H9 (cell line): ENCODE results near the gene OR10Z1. TPM values are rescaled to one million over a fixed set of nuclear protein-coding genes. Genes with fewer than 3 reads are reported as not detected.

ENCODE experiments used
- DNase-seq: peaks from one replicate; pipeline ENCODE4 v3.0.0-alpha.2; 2017
- H2AFZ ChIP-seq: one replicate; pipeline ENCODE4 v1.6.1; 2013; ENCODE audit warnings: mild to moderate bottlenecking, low read length, control low read depth, moderate library complexity
- H2AK5ac ChIP-seq: 2 replicates; pipeline ENCODE4 v1.6.1; 2013; ENCODE audit warnings: low read length, control low read depth, mixed read lengths; ENCODE audit not compliant: insufficient read length
- H2BK120ac ChIP-seq: one replicate; pipeline ENCODE4 v1.6.1; 2013; ENCODE audit warnings: low read depth, mild to moderate bottlenecking, low read length, control low read depth, inconsistent platforms; ENCODE audit not compliant: poor library complexity, severe bottlenecking
- H2BK12ac ChIP-seq: 2 replicates; pipeline ENCODE4 v1.6.1; 2013; ENCODE audit warnings: low read length, control low read depth, mixed read lengths, low read depth; ENCODE audit not compliant: insufficient read length
- H2BK15ac ChIP-seq: 2 replicates; pipeline ENCODE4 v1.6.1; 2013; ENCODE audit warnings: low read depth, low read length, control low read depth
- H2BK20ac ChIP-seq: one replicate; pipeline ENCODE4 v1.6.1; 2013; ENCODE audit warnings: low read depth, mild to moderate bottlenecking, low read length, control low read depth, inconsistent platforms; ENCODE audit not compliant: poor library complexity, severe bottlenecking
- H2BK5ac ChIP-seq: 2 replicates; pipeline ENCODE4 v1.6.1; 2013; ENCODE audit warnings: low read length, control low read depth, mixed read lengths; ENCODE audit not compliant: insufficient read length
- H3K14ac ChIP-seq: 2 replicates; pipeline ENCODE4 v1.6.1; 2013; ENCODE audit warnings: low read length, control low read depth; ENCODE audit not compliant: insufficient read depth
- H3K18ac ChIP-seq: 2 replicates; pipeline ENCODE4 v1.6.1; 2013; ENCODE audit warnings: low read depth, mild to moderate bottlenecking, mixed read lengths, low read length, control low read depth; ENCODE audit not compliant: insufficient read length
- H3K23ac ChIP-seq: 2 replicates; pipeline ENCODE4 v1.6.1; 2013; ENCODE audit warnings: low read length, control low read depth, mixed read lengths, low read depth; ENCODE audit not compliant: insufficient read length
- H3K23me2 ChIP-seq: 2 replicates; pipeline ENCODE4 v1.6.1; 2013; ENCODE audit warnings: low read depth, mild to moderate bottlenecking, mixed read lengths, low read length, control low read depth; ENCODE audit not compliant: insufficient read length, poor library complexity, severe bottlenecking
- H3K27ac ChIP-seq: 2 replicates; pipeline ENCODE4 v1.5.1; 2013; ENCODE audit warnings: low read length, control low read depth, mixed read lengths, low read depth; ENCODE audit not compliant: insufficient read length
- H3K27me3 ChIP-seq: 2 replicates; pipeline ENCODE4 v1.6.1; 2013; ENCODE audit warnings: low read length, control low read depth, inconsistent platforms; ENCODE audit not compliant: insufficient read depth
- H3K4ac ChIP-seq: 2 replicates; pipeline ENCODE4 v1.6.1; 2013; ENCODE audit warnings: low read depth, mild to moderate bottlenecking, control low read depth, inconsistent platforms, low read length, moderate library complexity
- H3K4me1 ChIP-seq: 2 replicates; pipeline ENCODE4 v1.6.1; 2013; ENCODE audit warnings: low read length, control low read depth, inconsistent platforms; ENCODE audit not compliant: insufficient read depth
- H3K4me2 ChIP-seq: 2 replicates; pipeline ENCODE4 v1.6.1; 2013; ENCODE audit warnings: low read length, control low read depth, mixed read lengths; ENCODE audit not compliant: insufficient read length, insufficient read depth
- H3K56ac ChIP-seq: 2 replicates; pipeline ENCODE4 v1.6.1; 2013; ENCODE audit warnings: low read depth, mild to moderate bottlenecking, mixed read lengths, low read length, control low read depth; ENCODE audit not compliant: insufficient read length
- H3K79me1 ChIP-seq: 2 replicates; pipeline ENCODE4 v1.6.1; 2013; ENCODE audit warnings: low read depth, mild to moderate bottlenecking, moderate library complexity, low read length, control low read depth, inconsistent platforms; ENCODE audit not compliant: insufficient read depth, poor library complexity, severe bottlenecking
- H3K79me2 ChIP-seq: 2 replicates; pipeline ENCODE4 v1.6.1; 2013; ENCODE audit warnings: low read length, control low read depth, inconsistent platforms; ENCODE audit not compliant: insufficient read depth
- H3K9ac ChIP-seq: 2 replicates; pipeline ENCODE4 v1.6.1; 2013; ENCODE audit warnings: low read length, control low read depth, mixed read lengths; ENCODE audit not compliant: insufficient read length; ENCODE audit errors: extremely low read depth
- H3K9me3 ChIP-seq: one replicate; pipeline ENCODE4 v1.6.1; 2013; ENCODE audit warnings: low read depth, low read length, inconsistent platforms; ENCODE audit not compliant: control insufficient read depth
- H3T11ph ChIP-seq: one replicate; pipeline ENCODE4 v1.6.1; 2013; ENCODE audit warnings: mild to moderate bottlenecking, low read length, control low read depth, inconsistent platforms
- H4K20me1 ChIP-seq: one replicate; pipeline ENCODE4 v1.6.1; 2013; ENCODE audit not compliant: control insufficient read depth, insufficient read length, insufficient read depth
- H4K5ac ChIP-seq: 2 replicates; pipeline ENCODE4 v1.6.1; 2013; ENCODE audit warnings: low read depth, mild to moderate bottlenecking, mixed read lengths, low read length, control low read depth; ENCODE audit not compliant: insufficient read length
- H4K8ac ChIP-seq: replicated peaks from 2 replicates; pipeline ENCODE4 v1.6.1; 2013; ENCODE audit warnings: low read length, control low read depth, mixed read lengths, low read depth; ENCODE audit not compliant: insufficient read length
- H4K91ac ChIP-seq: 2 replicates; pipeline ENCODE4 v1.6.1; 2013; ENCODE audit warnings: low read depth, mild to moderate bottlenecking, moderate library complexity, mixed read lengths, low read length, control low read depth; ENCODE audit not compliant: insufficient read length
- H3K27ac Mint-ChIP-seq, 3 experiments: 2 replicates in 2 of 3; 3 replicates in 1 of 3; pipeline ENCODE4 v1.8.0; 2020 to 2021; ENCODE audit warnings: mixed read lengths in 3 of 3, mild to moderate bottlenecking in 1 of 3, moderate library complexity in 1 of 3
- H3K27me3 Mint-ChIP-seq: 2 replicates; pipeline ENCODE4 v1.8.0; 2021; ENCODE audit warnings: low read depth, mild to moderate bottlenecking, moderate library complexity, mixed read lengths
- H3K36me3 Mint-ChIP-seq, 3 experiments: 2 replicates in 2 of 3; 3 replicates in 1 of 3; pipeline ENCODE4 v1.8.0; 2020 to 2021; ENCODE audit warnings: low read depth in 3 of 3, mixed read lengths in 3 of 3; ENCODE audit not compliant: insufficient read depth in 1 of 3
- H3K4me1 Mint-ChIP-seq, 2 experiments: 2 replicates each; pipeline ENCODE4 v1.8.0; 2020; ENCODE audit warnings: mixed read lengths in 2 of 2
- H3K4me3 Mint-ChIP-seq, 2 experiments: 2 replicates in 1 of 2; 3 replicates in 1 of 2; pipeline ENCODE4 v1.8.0; 2020 to 2021; ENCODE audit warnings: mild to moderate bottlenecking in 2 of 2, mixed read lengths in 2 of 2, moderate library complexity in 1 of 2
- H3K9me3 Mint-ChIP-seq, 2 experiments: 2 replicates in 1 of 2; 3 replicates in 1 of 2; pipeline ENCODE4 v1.8.0; 2020; ENCODE audit warnings: mild to moderate bottlenecking in 2 of 2, mixed read lengths in 2 of 2, moderate library complexity in 1 of 2
- WGBS: extraction: QIAGEN DNeasy Blood & Tissue Kit; methylation state at CpG from one replicate; pipeline ENCODE4 v1.1.7; 2013; ENCODE audit warnings: missing lambda C conversion rate, low lambda C conversion rate, mixed read lengths; ENCODE audit not compliant: insufficient read length; ENCODE audit errors: extremely low coverage; 5-methylcytosine and 5-hydroxymethylcytosine counted together
- total RNA-seq: library from RNA; stranded (reverse); gene quantifications from 2 replicates; pipeline ENCODE4 v1.2.1, GENCODE V29; 2021
- TF ChIP-seq, protein P1 (sequence below): fragments of 200-600 bp; sonication (generic); conservative IDR thresholded peaks from 3 replicates; pipeline ENCODE4 v1.8.0; 2021; ENCODE audit warnings: antibody characterized with exemption, mild to moderate bottlenecking

Gene OR10Z1
- total RNA-seq, 1 experiment from 2014 or later, result not detected

GRCh38 chr1:158563853-158564252 is 41.2 kb upstream of the OR10Z1 start:
- Histone ChIP-seq H3K79me2 (no peaks in the 10 kb centered on the region), H2BK120ac (no peak overlapping the region), H3K79me1 (no peaks in the 10 kb centered on the region), H2BK5ac (no peak overlapping the region), H4K5ac (no peak overlapping the region), H2AK5ac (no peak overlapping the region), H3K23me2 (no peaks in the 10 kb centered on the region), H3K27ac (no peak overlapping the region), H2BK12ac (no peak overlapping the region), H3K4me1 (no peaks in the 10 kb centered on the region), H3T11ph (no peak overlapping the region), H3K4ac (no peak overlapping the region), H3K18ac (no peak overlapping the region), H4K91ac (no peak overlapping the region), H2AFZ (no peak overlapping the region), H2BK15ac (no peak overlapping the region), H3K4me2 (no peak overlapping the region), H3K56ac (no peak overlapping the region), H3K14ac (no peak overlapping the region), H3K27me3 (no peaks in the 10 kb centered on the region), H3K23ac (no peak overlapping the region), H3K9me3 (no peaks in the 10 kb centered on the region), H3K9ac (no peak overlapping the region), H2BK20ac (no peak overlapping the region), H4K20me1 (no peaks in the 10 kb centered on the region), H4K8ac (no peak overlapping the region)
- no peak for DNase-seq
- H3K9me3 Mint-ChIP-seq, result no peaks in the 10 kb centered on the region
- TF ChIP-seq, protein P1, sequence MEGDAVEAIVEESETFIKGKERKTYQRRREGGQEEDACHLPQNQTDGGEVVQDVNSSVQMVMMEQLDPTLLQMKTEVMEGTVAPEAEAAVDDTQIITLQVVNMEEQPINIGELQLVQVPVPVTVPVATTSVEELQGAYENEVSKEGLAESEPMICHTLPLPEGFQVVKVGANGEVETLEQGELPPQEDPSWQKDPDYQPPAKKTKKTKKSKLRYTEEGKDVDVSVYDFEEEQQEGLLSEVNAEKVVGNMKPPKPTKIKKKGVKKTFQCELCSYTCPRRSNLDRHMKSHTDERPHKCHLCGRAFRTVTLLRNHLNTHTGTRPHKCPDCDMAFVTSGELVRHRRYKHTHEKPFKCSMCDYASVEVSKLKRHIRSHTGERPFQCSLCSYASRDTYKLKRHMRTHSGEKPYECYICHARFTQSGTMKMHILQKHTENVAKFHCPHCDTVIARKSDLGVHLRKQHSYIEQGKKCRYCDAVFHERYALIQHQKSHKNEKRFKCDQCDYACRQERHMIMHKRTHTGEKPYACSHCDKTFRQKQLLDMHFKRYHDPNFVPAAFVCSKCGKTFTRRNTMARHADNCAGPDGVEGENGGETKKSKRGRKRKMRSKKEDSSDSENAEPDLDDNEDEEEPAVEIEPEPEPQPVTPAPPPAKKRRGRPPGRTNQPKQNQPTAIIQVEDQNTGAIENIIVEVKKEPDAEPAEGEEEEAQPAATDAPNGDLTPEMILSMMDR, result no peak
- no peaks in the 10 kb centered on the region for H3K36me3 Mint-ChIP-seq
- no CpG with 5 or more reads among the region's 2 CpGs for WGBS
- no peak overlapping the region for H3K4me3 Mint-ChIP-seq
- no peaks in the 10 kb centered on the region for H3K4me1 Mint-ChIP-seq
- no peak overlapping the region for H3K27ac Mint-ChIP-seq
- no peaks in the 10 kb centered on the region for H3K27me3 Mint-ChIP-seq
